ENCODE results near the gene POLR2F. TPM values are rescaled to one million over a fixed set of nuclear protein-coding genes. Genes with fewer than 3 reads are reported as not detected.
A peak's percentile ranks its signal among the peaks of the same experiment; 100 is the strongest.

POLR2F gene
- total RNA-seq, 1 donor from 2014 or later = 81.1 TPM

- Mint-ChIP-seq H3K36me3 (ENCODE audit: unreplicated experiment) (peaks cover 4% of the 10 kb centered on the region), H3K9me3 (ENCODE audit: unreplicated experiment) (no peaks in the 10 kb centered on the region), H3K27ac (ENCODE audit: unreplicated experiment) (no peak overlapping the region), H3K4me3 (ENCODE audit: unreplicated experiment) (no peak overlapping the region), H3K4me1 (ENCODE audit: unreplicated experiment) (peaks cover 39% of the 10 kb centered on the region), H3K27me3 (ENCODE audit: unreplicated experiment) (no peaks in the 10 kb centered on the region)
- TF ChIP-seq CTCF (IDR thresholded peaks at IDR 0.05) = no peak
- no peak for DNase-seq (ENCODE audit: extremely low spot score, unreplicated experiment)
Observed at GRCh38 chr22:37913233-37913721, 40.2 kb upstream of the POLR2F start.

GRCh38 chr22:37916311-37916710 is 37.2 kb upstream of the POLR2F start:
- TF ChIP-seq CTCF (IDR thresholded peaks at IDR 0.05) = no peak
- Mint-ChIP-seq H3K36me3 (ENCODE audit: unreplicated experiment) (peaks cover 10% of the 10 kb centered on the region), H3K4me3 (ENCODE audit: unreplicated experiment) (no peak overlapping the region), H3K9me3 (ENCODE audit: unreplicated experiment) (no peaks in the 10 kb centered on the region), H3K27ac (ENCODE audit: unreplicated experiment) (no peak overlapping the region), H3K4me1 (ENCODE audit: unreplicated experiment) (peaks cover 12% of the 10 kb centered on the region), H3K27me3 (ENCODE audit: unreplicated experiment) (no peaks in the 10 kb centered on the region)
- DNase-seq (ENCODE audit: extremely low spot score, unreplicated experiment) = no peak

GRCh38 chr22:37917874-37918548 is 35.5 kb upstream of the POLR2F start:
- Mint-ChIP-seq H3K36me3 (ENCODE audit: unreplicated experiment) (peaks cover 10% of the 10 kb centered on the region), H3K9me3 (ENCODE audit: unreplicated experiment) (no peaks in the 10 kb centered on the region), H3K27me3 (ENCODE audit: unreplicated experiment) (no peaks in the 10 kb centered on the region), H3K27ac (ENCODE audit: unreplicated experiment) (no peak overlapping the region), H3K4me1 (ENCODE audit: unreplicated experiment) (no peaks in the 10 kb centered on the region), H3K4me3 (ENCODE audit: unreplicated experiment) (no peak overlapping the region)
- no peak for DNase-seq (ENCODE audit: extremely low spot score, unreplicated experiment)
- no peak for TF ChIP-seq CTCF (IDR thresholded peaks at IDR 0.05)

GRCh38 chr22:37918580-37919270 is 34.8 kb upstream of the POLR2F start:
- no peak for TF ChIP-seq CTCF (IDR thresholded peaks at IDR 0.05)
- H3K27me3 Mint-ChIP-seq (ENCODE audit: unreplicated experiment) = no peaks in the 10 kb centered on the region
- DNase-seq (ENCODE audit: extremely low spot score, unreplicated experiment) = no peak
- no peaks in the 10 kb centered on the region for H3K4me1 Mint-ChIP-seq (ENCODE audit: unreplicated experiment)
- H3K36me3 Mint-ChIP-seq (ENCODE audit: unreplicated experiment) = peaks cover 13% of the 10 kb centered on the region
- H3K27ac Mint-ChIP-seq (ENCODE audit: unreplicated experiment) = no peak overlapping the region
- no peak overlapping the region for H3K4me3 Mint-ChIP-seq (ENCODE audit: unreplicated experiment)
- no peaks in the 10 kb centered on the region for H3K9me3 Mint-ChIP-seq (ENCODE audit: unreplicated experiment)

DNA sequence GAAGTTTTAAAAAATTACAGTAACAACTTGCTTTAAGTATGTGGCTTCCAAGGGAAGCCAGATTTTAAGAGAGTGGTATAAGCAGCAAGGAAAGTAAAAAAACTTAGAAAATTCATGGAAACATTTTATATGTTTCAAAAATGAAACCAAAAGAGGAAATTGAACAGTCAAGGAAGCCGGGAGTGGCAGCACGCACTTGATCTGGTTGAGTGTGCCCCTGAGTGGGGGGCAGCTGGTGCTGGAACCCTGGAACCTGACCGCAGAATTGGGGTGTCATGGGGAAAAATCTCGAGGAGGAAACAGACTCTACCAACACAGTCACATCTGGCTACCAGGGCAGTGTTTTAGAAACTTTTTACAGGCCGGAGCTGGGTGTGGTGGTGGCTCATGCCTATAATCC is 33.4 kb upstream of the POLR2F start:
- Mint-ChIP-seq H3K27ac (ENCODE audit: unreplicated experiment) (peak overlapping the region; percentile 8), H3K36me3 (ENCODE audit: unreplicated experiment) (peaks cover 13% of the 10 kb centered on the region), H3K9me3 (ENCODE audit: unreplicated experiment) (no peaks in the 10 kb centered on the region), H3K4me1 (ENCODE audit: unreplicated experiment) (no peaks in the 10 kb centered on the region), H3K4me3 (ENCODE audit: unreplicated experiment) (no peak overlapping the region), H3K27me3 (ENCODE audit: unreplicated experiment) (no peaks in the 10 kb centered on the region)
- DNase-seq (ENCODE audit: extremely low spot score, unreplicated experiment) = no peak
- no peak for TF ChIP-seq CTCF (IDR thresholded peaks at IDR 0.05)

Measured in osteocyte (in vitro differentiated cells).